HG03108 (cell line): ENCODE data around the gene ZNF441.
"Not testable (repeated sequence)": the region's sequence is repeated elsewhere in the genome, so short reads cannot be mapped to it uniquely, and the experiment has no call there.

ENCODE experiments used
- ATAC-seq: cut with Tn5 transposase; IDR thresholded peaks from one replicate; pipeline ENCODE4 v1.9.1; 2021; ENCODE audit warnings: moderate library complexity; ENCODE audit not compliant: unreplicated experiment

Gene ZNF441

GRCh38 chr19:11766597-11767591 is at the start of gene ZNF441:
TSS of gene ZNF441 (plus strand) at chr19:11767000. CDS start at chr19:11767194, 194 bp downstream.
- peak; percentile 90 for ATAC-seq

GRCh38 chr19:11721681-11722080 is 45.1 kb upstream of the ZNF441 start:
- ATAC-seq: no peak

- ATAC-seq: no peak
Observed at GRCh38 chr19:11722414-11722813, 44.4 kb upstream of the ZNF441 start.

DNA sequence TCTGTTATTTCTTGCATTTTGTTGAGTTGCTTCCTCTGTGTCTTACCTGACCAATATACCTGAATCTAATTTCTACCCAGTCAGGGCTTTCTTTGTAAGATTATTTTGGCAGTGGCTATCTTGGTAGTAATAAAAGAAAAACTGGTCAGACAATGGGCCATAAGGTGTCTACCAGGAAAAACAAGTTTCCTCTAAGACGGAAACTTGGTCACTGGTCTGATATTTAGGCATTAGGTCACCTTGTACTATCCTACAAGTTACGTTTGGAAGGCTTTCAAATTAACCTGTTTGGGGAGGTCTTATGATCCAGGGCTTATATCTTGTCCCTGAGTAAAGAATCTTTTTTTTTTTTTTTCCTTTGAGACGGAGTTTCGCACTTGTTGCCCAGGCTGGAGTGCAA is 37.2 kb upstream of the ZNF441 start:
- ATAC-seq: no peak

DNA sequence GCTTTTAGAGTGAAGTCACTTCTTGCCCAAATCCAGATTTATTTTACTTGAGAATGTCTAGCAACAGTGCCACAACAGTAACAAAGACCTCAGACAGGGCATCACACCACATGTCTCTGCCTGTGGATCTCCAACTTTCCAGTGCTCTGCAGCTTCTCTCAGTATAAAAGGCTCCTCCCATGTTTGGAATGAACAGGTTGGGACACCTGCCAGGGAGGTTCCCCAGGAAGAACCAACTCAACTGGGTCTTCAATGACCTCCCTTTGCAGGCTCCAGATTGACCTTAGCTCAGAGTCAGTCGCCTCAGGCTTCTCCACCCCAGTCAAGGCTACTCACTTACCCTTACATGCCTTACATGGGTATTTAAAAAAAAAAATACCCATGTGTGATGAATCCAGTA is 31.4 kb upstream of the ZNF441 start:
- ATAC-seq: no peak

GRCh38 chr19:11736696-11737095 is 30.1 kb upstream of the ZNF441 start:
- no peak for ATAC-seq

- peak; percentile 32 for ATAC-seq
Observed at GRCh38 chr19:11737964-11738745, 28.6 kb upstream of the ZNF441 start.

GRCh38 chr19:11738746-11739620 is 27.8 kb upstream of the ZNF441 start, which contains the start of gene ZNF823:
TSS of gene ZNF823 (minus strand) at chr19:11738946. CDS start at chr19:11738819, 127 bp downstream.
- peak; percentile 88 for ATAC-seq

- ATAC-seq: no peak
Observed at GRCh38 chr19:11745869-11746268, 20.9 kb upstream of the ZNF441 start.

- ATAC-seq: no peak
Observed at GRCh38 chr19:11747277-11747676, 19.5 kb upstream of the ZNF441 start.

- no peak for ATAC-seq
Observed at GRCh38 chr19:11749751-11750150, 17.0 kb upstream of the ZNF441 start.

DNA sequence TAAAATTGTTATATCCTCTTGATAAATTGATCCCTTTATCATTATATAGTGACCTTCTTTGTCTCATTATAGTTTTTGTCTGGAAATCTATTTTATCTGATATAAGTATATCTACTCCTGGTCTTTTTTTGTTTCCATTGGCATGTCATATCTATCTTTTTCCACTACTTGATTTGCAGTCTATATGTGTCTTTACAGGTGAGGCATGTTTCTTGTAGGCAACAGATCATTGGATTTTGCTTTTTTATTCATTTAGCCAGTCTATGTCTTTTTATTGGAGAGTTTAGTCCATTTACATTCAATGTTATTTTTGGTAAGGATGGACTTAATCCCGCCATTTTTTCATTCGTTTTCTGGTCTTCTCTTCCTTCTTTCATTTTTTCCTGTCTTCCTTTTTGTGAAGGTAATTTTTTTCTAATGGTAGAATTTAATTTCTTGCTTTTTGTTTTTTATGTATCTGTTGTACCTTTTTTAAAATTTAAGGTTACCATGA is 14.5 kb upstream of the ZNF441 start:
- ATAC-seq: no peak

GRCh38 chr19:11754663-11755062 is 12.1 kb upstream of the ZNF441 start:
- no peak for ATAC-seq

DNA sequence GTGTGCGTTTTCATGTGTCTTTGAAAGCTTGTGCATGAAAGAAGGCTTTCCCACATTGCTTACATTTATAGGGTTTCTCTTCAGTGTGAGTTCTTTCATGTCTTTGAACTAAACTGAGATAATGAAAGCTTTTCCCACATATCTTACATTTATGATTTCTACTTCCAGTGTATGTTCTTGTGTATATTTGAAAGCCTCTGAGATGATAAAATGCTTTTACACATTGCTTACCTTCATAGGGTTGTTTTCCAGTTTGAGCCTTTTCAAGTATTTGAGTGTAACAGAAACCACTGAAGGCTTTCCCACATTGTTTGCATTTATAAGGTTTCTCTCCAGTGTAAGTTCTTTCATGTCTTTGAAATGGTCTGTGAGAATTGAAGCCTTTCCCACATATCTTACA is 9.8 kb upstream of the ZNF441 start:
- no peak for ATAC-seq

- no peak for ATAC-seq
Observed at GRCh38 chr19:11759805-11760204, 7.0 kb upstream of the ZNF441 start.

GRCh38 chr19:11763117-11763516 is 3.7 kb upstream of the ZNF441 start:
- ATAC-seq: no peak

GRCh38 chr19:11763611-11764010 is 3.2 kb upstream of the ZNF441 start:
- ATAC-seq: no peak

DNA sequence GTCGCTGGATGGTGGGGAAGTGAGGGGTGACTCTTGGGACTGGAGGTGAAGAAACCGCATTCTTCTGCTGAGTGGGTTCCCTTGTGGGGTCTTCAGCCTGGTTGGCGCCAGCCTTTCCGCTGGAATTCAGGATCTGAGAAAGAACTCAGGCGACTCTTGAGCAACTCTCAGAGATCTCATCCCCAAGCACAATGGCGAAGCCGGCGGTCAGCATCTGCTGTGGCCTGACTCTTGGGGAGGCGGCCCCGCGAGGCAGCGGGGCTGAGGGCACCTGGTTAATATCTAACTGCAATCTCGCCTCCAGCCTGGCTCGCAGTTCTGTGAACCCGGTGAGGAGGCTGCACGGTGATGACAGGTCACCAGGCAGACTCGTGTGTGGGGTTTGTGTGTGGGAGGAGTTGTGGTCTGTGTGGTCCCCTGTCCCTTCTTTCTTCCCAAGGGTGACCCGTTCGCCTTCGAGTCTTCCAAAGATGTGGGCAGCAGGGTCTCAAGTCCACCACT is 883 bp downstream of the ZNF441 start:
- no peak for ATAC-seq

- no peak for ATAC-seq
Observed at GRCh38 chr19:11769995-11770394, 3.2 kb downstream of the ZNF441 start.

GRCh38 chr19:11771520-11771919 is 4.7 kb downstream of the ZNF441 start:
- not testable (repeated sequence) for ATAC-seq
